ENCODE data around the gene CAMTA1.

Gene CAMTA1

DNA sequence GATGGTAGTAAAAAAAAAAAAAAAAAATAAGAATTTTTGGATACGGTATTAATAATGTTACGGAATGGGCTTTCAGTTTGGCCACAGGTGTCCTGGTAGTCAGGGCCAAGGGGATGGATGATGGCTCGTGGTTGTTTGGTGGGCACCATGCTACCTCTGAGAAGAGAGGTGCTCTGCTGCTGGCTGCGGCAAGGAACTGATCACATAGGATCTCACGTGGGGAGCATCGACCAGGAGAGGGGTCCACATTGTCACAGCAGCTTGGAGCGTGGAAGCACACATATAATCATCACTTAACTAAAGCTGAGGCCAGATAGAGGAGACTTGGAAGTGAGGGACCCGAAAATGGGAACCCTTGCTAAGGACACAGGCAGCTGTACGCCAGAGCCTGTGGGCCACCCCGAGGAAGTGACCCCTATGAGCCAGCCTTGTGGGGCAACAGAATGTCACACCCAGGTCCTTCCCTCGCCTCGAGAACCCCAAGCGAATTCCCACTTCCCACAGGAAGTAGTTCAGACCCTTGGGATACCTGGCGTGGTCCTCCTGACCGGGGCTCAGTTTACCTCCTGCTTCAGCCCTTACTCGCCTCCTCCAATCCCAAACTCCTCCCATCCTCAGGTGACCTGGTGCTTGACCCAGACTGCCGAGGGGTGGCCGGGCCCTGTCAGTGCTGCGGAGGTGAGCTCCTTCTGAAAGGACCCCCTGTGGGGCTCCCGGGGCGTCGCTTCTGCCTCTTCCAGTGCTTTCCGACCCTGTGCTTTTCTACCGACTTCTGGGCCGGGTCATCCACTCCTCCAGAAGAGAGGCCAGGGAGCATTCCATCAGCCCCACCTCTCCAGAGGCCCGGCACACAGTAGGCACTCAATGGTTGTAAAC lies 222.0 kb downstream of the CAMTA1 start:
- DNase-seq (ENCODE audit: low read depth) = no peak

GRCh38 chr1:7007902-7008301 lies 222.6 kb downstream of the CAMTA1 start:
- no peak for DNase-seq (ENCODE audit: low read depth)

DNA sequence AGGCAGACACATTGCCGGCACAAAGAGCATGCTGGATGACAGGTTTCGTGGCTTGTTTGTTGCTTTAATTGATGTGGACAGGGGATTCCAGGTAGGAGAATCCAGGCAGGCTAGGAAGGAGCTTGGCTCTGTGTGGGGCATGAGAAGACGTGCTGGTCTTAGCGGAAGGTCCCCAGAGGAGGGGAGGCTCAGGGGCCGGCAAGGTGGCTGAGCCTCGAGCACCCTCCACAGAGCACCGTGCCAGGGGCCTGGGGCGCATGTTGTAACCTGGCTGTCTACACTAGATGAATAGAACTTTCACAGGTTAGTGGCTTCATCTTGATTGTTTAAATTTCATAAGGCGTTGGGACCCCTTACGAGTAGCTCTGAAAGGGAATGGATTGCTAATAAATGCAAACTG lies 223.1 kb downstream of the CAMTA1 start:
- no peak for DNase-seq (ENCODE audit: low read depth)

- DNase-seq (ENCODE audit: low read depth) = no peak
Measured at GRCh38 chr1:7008975-7009740, 223.9 kb downstream of the CAMTA1 start.

DNA sequence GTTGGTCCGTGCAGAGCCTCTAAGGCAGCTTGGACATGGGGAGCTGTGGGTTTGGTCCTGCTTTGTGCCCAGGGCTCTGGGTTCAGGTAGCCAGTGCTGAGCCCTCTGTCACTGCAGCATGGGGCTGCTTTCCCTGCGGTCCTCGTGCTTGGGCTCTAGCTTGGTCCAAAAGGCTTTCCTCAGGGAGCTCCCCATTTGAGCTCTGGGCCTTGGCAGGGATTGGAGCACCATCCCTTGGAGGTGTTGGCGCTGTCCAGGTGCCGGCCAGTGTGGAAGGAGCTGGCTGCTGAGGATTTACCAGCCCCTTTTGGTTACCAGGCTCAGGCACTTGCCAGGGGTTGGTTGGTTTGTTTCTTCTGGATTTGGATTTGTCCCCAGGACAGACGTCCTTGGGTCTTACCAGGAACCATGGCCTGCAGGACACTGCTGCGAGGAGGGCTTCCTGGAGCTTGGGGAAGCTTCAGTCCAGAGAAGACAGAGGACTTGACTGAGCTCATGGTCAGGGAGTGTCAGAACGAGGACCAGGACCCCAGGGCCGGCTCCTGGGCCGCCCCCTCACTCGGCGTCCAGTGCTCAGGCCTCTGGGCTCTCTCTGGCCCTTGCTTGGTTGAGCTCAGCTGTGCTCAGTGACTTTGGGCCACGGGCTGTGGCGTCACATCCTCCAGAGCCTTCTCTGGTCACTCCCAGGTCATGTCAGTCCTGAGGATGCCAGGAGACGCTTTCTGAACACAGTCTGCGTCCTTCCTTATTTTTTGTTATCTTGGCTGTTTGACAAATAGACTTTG lies 224.7 kb downstream of the CAMTA1 start:
- no peak for DNase-seq (ENCODE audit: low read depth)

GRCh38 chr1:7010534-7011200 lies 225.4 kb downstream of the CAMTA1 start:
- DNase-seq (ENCODE audit: low read depth) = no peak

- DNase-seq (ENCODE audit: low read depth) = no peak
Measured at GRCh38 chr1:7011826-7012225, 226.6 kb downstream of the CAMTA1 start.

DNA sequence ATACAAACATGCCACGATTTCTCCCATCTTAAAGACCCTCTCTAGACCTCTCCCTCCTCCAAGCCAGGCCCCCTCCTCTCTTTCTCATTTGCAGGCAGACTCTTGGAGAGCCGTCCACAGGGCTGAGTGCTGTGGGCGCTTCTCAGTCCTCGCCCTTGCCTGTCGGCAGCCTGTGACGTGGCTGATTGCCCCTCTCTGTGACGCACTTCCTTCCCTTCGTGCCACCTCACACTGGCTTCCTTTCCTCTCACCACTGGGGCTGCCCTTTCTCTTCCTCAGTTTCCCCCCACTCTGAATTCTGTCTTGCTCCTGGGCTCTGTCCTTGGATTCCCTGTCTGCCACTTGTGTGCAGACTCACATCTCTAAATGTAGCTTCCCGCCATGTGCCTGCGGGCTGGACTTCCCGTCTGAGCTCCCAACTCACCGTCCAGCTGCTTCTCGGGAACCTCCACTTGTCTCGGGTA lies 227.2 kb downstream of the CAMTA1 start:
- DNase-seq (ENCODE audit: low read depth) = no peak

DNA sequence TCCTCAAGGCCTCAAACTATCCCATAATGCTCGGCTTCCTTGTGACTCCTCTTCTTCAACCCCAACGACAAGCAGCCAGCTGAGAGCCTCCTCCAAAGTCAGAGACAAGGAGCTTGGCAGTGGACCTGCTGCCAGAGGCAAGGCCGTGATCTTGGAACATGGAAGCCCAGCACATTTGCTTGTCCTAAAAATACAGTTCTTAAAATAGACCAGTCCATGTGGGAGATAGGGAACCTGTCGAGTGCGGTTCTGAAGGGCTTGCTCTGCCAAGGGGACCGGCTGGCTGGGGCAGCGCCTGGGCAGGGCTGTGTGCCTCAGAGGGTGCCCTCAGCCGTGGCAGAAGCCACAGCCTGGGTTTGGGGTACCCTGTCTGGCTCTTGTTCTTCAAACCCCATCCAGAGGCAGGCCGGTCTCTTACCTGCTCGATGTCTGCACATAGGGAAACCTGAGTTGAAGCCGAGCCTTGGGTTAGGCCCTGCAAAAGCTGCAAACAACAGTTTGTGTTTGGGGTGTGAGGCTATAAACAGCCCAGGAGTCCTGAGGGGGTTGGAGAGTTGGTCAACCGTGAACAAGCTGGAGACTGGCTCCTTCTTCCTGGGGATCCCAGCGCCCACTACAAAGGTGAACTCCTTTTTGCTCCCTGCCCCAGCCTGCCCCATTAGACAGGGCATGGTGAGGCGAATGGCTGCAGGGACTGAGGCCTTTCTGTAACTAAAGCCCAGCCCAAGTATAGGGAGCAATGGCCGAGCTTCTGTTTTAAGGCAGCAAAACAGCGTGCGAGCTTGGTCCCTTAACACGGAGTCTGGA lies 228.8 kb downstream of the CAMTA1 start:
- DNase-seq (ENCODE audit: low read depth) = no peak

GRCh38 chr1:7014640-7014930 lies 229.3 kb downstream of the CAMTA1 start:
- DNase-seq (ENCODE audit: low read depth) = no peak

- DNase-seq (ENCODE audit: low read depth) = no peak
Measured at GRCh38 chr1:7015022-7015421, 229.8 kb downstream of the CAMTA1 start.

- no peak for DNase-seq (ENCODE audit: low read depth)
Measured at GRCh38 chr1:7018351-7018750, 233.1 kb downstream of the CAMTA1 start.

- DNase-seq (ENCODE audit: low read depth) = no peak
Measured at GRCh38 chr1:7018826-7019225, 233.6 kb downstream of the CAMTA1 start.

- no peak for DNase-seq (ENCODE audit: low read depth)
Measured at GRCh38 chr1:7019510-7019909, 234.3 kb downstream of the CAMTA1 start.

DNA sequence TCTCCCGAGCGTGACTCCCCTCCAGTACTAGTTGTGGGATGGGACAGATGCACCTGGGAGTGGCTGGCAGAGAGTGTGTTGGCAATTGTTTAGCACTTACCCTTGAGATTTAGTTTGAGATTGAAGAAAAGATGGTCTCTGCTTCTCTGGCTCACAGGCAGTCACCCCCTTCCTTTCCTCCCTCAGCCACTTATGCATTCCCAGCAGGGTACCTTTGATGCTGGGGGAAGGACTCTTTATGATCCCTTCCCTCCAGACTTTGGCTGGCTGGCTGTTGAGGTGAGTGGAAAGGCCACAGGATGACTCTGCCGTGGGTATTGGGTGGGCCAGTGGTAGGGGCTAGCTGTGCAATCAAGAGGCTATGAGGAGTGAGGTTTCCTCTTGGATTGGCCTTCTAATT lies 236.8 kb downstream of the CAMTA1 start:
- no peak for DNase-seq (ENCODE audit: low read depth)

GRCh38 chr1:7025013-7025412 lies 239.8 kb downstream of the CAMTA1 start:
- no peak for DNase-seq (ENCODE audit: low read depth)

DNA sequence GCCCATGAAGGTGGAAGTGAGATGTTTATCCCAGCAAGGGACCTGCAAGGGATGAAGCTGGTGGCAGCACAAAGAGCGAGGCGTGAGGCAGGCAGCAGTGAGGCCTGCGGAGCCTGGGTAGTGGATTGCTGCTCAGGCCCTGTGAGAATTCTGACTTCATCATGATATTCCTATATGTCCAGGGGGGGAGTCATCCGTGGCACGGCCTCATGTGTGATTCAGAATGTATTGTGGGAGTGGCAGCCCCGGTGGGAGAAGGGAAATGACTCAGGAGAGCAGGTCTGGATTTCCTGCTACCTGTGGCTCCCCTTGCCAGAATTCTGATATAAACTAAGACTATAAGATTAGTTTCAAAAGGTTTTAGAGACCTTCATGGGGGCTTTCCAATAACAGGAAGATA lies 240.9 kb downstream of the CAMTA1 start:
- no peak for DNase-seq (ENCODE audit: low read depth)

DNA sequence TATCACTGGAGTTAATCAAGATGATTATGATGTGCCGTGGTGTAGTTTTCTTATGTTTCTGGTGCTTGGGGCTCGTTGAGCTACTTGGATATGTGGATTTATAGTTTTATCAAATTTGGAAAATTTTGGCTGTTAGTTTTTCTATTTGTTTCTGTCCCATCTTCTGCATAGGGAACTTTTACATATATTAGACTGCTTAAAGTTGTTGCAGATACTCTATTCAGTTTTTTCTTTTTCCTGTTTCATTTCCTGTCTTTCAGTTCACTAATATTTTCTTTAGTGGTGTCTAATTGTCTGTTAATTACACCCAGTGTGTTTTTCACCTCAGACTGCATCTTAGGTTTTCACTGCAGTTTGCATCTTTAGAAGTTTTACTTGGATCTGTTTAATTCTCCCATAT lies 247.7 kb downstream of the CAMTA1 start:
- DNase-seq (ENCODE audit: low read depth) = no peak

DNA sequence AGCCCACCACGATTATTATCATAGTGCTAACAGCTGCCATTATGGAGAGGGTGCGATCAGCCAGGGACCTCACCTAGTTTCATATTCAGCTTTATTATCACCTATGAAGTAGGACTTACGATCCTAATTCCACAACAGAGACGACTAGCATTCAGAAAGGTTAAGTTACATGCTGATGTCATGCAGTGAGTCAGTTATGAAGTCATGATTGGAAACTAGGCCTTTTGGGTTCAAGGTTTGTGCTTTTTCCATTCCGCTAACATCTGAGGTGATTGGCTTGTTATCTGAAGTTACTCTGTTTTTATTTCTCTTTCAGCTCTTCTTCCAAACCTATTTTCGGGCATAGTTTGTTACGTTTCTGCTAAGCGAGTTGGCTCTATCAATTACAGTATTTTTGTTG lies 251.1 kb downstream of the CAMTA1 start:
- DNase-seq (ENCODE audit: low read depth) = no peak

GRCh38 chr1:7039590-7040220 lies 254.5 kb downstream of the CAMTA1 start:
- DNase-seq (ENCODE audit: low read depth) = no peak
